Inflammatory macrophage treated with lipopolysaccharide for 1 hour (primary cell): Measurements from ENCODE around the gene CRMP1.

Source experiments
- DNase-seq, 2 donors: peaks; one replicate each; pipeline ENCODE4 v3.0.0-alpha.2; 2020 to 2022

The CRMP1 gene

GRCh38 chr4:5790546-5790857, 102.4 kb downstream of the CRMP1 start:
- DNase-seq: no peak

GRCh38 chr4:5789141-5789540, 103.7 kb downstream of the CRMP1 start:
- DNase-seq: no peak

GRCh38 chr4:5788144-5788543, 104.7 kb downstream of the CRMP1 start:
- no peak for DNase-seq

DNA sequence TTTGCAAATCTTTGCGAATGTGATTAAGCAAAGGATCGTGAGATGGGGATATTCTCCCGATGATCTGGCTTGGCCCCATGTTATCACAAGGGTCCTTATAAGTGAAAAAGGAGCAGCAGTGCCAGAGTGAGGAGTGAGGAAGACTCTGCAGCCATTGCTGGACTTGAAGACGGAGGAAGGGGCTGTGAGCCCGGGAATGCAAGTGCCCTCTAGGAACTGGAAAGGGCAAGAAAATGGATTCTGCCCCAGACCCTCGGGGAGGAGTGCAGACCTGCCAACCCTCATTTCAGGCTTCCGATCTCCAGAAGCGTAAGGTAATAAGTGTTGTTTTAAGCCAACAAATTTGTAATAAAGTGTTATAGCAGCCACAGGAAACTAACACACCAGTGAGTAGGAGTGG, 105.6 kb downstream of the CRMP1 start:
- no peak for DNase-seq

DNA sequence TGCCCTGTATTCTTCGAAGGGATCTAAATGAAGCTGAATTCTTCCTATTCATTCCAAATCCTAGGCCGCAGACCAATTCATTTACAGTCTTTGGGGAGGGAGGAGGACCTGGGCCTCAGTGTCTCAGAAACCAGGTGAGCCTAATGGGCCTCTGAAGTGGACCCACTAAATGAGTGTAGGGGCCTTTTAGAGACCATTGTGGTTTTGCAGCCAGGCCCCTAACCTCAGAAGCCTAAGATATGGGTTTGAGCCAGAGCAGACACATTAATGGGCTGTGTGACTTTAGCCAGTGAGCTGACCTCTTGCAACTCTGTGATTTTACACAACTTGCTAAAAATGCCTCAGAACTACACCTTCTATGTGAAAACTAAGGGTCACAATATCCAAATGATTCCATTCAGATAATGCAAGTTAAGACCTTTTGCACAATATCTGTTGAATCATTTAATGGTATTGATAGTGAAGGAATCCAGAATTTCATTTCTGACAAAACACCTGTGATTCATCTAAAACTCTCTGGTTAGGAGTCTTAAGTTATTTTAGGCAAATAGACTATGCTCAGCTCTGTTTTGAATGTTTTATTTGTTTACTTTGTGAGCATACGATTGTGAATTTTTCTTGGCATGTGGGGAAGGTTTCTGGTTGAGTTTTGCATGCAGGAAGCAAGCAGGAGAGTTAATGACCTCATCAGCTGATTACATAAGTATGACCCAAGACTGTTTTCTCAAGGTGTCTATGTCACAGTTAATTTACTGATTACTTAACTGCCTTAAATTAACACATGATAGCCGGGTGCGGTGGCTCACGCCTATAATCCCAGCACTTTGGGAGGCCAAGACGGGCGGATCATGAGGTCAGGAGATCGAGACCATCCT, 106.8 kb downstream of the CRMP1 start:
- DNase-seq: no peak

GRCh38 chr4:5784960-5785611, 107.8 kb downstream of the CRMP1 start:
- no peak for DNase-seq

- no peak for DNase-seq
These were observed 108.9 kb downstream of the CRMP1 start for GRCh38 chr4:5784021-5784420.

GRCh38 chr4:5783486-5783885, 109.4 kb downstream of the CRMP1 start:
- DNase-seq: no peak

- DNase-seq: no peak
These were observed 109.9 kb downstream of the CRMP1 start for GRCh38 chr4:5782829-5783476.

DNA sequence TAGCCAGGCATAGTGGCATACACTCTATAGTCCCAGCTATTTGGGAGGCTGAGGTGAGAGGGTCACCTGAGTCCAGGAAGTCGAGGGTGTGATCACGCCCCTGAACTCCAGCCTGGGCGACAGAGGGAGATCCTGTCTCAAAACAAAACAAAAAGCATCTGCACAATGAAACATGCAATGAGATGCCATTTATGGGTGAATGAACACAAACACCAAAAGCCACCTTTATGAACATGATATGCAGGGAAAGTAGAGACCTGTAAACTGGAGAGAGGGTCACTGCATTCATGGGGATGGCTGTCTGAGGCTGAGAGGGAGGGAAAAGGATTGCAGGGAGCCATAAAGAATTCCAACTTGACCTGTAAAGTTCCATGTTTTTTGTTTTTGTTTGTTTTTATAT, 111.2 kb downstream of the CRMP1 start:
- no peak for DNase-seq

- no peak for DNase-seq
These were observed 111.9 kb downstream of the CRMP1 start for GRCh38 chr4:5780831-5781480.

GRCh38 chr4:5776510-5776909, 116.4 kb downstream of the CRMP1 start:
- DNase-seq: no peak

GRCh38 chr4:5774416-5775036, 118.4 kb downstream of the CRMP1 start:
- DNase-seq: no peak

DNA sequence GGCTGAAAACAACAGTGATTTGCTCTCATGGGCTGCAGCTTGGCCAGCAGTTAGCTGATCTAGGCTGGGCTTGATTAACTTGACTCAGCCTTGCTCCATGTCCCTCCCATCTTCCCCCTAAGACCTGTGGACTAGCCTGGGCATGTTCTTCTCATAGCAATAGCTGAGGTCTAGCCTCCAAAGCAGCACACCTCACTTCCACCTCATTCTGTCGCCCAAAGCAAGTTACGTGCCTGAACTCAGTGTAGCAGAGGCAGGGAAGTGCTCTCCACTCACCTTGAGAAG, 119.7 kb downstream of the CRMP1 start:
- DNase-seq: no peak

DNA sequence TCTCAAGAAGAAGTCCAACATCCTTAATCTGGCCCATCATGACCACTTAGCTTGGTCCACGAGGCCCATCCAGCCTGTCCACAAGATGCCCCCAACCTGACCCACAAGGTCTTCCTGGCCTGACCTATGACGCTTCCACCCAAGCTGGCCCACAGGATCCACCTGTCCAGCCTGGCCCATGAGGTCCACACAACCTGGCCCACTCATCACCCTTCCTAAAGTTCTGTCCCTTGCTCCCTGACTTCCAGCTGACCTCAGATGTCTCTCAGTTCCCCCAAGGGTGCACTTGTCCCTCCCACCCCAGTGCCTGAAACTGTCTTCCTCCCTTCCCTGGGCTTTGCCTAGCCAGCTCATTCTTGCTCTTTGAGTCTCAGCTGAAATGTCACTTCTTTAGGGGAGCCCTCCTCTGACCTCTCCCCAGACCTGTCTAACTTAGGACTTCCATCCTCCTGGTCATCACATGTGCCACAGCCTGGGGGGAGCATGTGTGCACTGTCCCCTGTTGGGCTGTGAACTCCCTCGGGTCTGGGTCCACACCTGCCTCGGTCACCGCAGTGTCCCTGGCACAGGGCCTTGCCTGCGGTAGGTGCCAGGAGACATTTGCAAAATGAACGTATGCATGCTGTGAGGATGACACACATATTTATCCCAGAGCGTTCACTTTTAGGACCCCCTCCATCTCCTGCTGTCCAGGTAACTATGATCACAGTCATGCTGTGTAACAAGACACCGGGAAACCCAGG, 120.2 kb downstream of the CRMP1 start:
- no peak for DNase-seq
